Kidney epithelial cell (primary cell): ENCODE data around the gene TOR4A. TPM values are rescaled to one million over a fixed set of nuclear protein-coding genes. Genes with fewer than 3 reads are reported as not detected.

ENCODE experiments used
- DNase-seq: peaks from one replicate; pipeline ENCODE4 v3.0.0-alpha.2; 2010; ENCODE audit warnings: low read depth
- H3K27me3 ChIP-seq: 2 replicates; pipeline ENCODE4 v1.6.0; 2011; ENCODE audit warnings: low read length; ENCODE audit not compliant: control insufficient read depth, insufficient read depth
- H3K36me3 ChIP-seq: 2 replicates; pipeline ENCODE4 v1.5.1; 2011; ENCODE audit warnings: low read length; ENCODE audit not compliant: control insufficient read depth, insufficient read depth
- H3K4me3 ChIP-seq: 2 replicates; pipeline ENCODE4 v1.5.1; 2011; ENCODE audit warnings: low read depth, mild to moderate bottlenecking, control low read depth, low read length
- total RNA-seq: library from RNA; depleted of rRNA; stranded (reverse); fragments of >200 nt; gene quantifications from 2 replicates; pipeline ENCODE4 v1.2.3, GENCODE V29; 2015
- TF ChIP-seq, protein P1 (sequence below): IDR thresholded peaks from 2 replicates; pipeline ENCODE4 v1.5.1; 2011; ENCODE audit warnings: mild to moderate bottlenecking, moderate library complexity, low read length, control low read depth, inconsistent platforms; ENCODE audit not compliant: insufficient read depth, poor library complexity, severe bottlenecking

The TOR4A gene
- total RNA-seq, 1 donor from 2014 or later: 33.5 TPM

DNA sequence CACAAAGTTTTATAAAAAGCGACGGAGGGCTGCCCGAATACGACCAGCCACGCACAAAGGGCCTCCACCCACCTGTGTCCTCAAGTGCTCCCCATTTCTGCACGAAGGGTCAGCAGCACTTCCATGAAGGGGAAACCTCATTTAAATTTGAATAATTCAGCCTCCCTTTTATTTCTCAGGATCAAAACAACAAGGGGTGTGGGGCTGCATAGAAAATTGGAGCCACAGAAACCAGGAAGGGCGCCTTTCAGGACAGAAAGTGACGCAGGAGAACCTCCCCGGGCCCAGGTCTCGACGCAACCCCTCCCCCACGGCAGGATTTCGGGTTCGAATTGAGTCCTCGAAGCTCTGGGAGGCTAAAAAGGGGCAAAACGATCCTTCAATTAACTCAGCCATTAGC lies 22.4 kb downstream of the TOR4A start:
- peaks cover 42% of the 10 kb centered on the region for H3K27me3 ChIP-seq
- no peak for DNase-seq
- H3K4me3 ChIP-seq: no peak overlapping the region
- no peaks in the 10 kb centered on the region for H3K36me3 ChIP-seq
- TF ChIP-seq, protein P1, sequence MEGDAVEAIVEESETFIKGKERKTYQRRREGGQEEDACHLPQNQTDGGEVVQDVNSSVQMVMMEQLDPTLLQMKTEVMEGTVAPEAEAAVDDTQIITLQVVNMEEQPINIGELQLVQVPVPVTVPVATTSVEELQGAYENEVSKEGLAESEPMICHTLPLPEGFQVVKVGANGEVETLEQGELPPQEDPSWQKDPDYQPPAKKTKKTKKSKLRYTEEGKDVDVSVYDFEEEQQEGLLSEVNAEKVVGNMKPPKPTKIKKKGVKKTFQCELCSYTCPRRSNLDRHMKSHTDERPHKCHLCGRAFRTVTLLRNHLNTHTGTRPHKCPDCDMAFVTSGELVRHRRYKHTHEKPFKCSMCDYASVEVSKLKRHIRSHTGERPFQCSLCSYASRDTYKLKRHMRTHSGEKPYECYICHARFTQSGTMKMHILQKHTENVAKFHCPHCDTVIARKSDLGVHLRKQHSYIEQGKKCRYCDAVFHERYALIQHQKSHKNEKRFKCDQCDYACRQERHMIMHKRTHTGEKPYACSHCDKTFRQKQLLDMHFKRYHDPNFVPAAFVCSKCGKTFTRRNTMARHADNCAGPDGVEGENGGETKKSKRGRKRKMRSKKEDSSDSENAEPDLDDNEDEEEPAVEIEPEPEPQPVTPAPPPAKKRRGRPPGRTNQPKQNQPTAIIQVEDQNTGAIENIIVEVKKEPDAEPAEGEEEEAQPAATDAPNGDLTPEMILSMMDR: no peak

DNA sequence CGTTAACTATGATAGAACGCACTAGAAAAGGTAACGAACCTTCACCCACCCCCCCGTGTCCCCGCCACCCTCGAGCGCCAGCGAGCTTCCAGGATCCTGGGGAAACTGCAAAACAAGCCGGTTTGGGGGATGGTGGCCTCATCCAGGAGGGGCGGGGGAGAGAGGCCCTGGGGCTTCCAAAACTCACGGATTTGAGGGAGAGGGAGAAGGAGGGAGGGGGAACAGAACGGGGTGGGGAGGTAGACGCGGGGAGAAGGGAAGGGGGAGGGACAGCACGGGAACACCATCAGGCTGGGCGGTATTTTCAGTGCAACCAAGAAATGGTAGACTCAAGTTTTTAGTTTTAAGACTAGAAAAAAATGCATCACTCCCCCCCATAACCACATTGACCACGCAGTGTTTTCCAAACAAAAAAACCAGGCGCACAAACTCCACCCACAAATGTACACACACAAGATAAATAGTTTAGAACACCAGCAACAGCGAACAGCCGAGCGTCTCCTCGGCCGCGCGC lies 23.1 kb downstream of the TOR4A start:
- no peak for DNase-seq
- TF ChIP-seq, protein P1: no peak
- H3K4me3 ChIP-seq: peak overlapping the region; percentile 33
- H3K27me3 ChIP-seq: peaks cover 39% of the 10 kb centered on the region
- H3K36me3 ChIP-seq: no peaks in the 10 kb centered on the region

DNA sequence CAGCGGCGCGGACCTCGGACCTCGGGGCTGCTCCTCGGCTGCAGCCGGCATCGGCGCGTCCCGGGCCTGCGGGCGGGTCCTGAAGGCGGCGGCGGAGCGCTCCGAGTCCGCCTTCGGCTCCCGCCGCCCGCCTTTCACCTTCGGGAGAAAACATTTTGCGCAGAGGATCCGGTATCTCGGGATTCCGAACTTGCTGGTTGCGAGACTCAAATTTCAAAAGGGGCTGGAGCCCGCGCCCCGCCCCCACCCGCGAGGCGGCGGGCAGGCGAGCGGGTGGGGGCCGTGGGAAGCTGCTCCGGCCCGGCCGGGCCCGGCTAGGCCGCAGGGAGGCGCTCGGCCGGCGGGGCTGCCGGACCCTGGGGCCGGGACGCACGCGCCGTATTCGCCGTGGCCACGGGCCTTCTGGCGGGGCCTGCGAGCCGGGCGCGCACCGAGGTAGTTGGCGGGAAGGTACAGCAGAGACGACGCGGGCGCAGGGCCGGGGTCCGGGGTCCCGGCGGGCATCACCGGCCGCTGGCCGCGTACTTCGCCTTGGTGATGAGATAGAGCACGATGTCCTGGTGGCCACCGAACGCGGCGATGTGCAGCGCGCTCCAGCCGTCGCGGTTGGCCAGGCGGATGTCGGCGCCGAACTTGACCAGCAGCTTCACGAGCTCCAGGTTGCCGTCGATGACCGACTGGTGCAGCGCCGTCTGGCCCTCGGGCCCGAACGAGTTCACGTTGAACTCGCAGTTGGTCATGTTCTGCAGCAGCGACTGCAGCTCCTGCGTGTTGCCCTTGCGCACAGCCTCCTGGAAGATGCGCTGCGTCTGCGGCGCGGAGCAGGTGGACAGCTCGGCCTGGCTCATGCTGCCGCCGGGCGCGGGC lies 23.8 kb downstream of the TOR4A start:
- no peak for DNase-seq
- TF ChIP-seq, protein P1: no peak

DNA sequence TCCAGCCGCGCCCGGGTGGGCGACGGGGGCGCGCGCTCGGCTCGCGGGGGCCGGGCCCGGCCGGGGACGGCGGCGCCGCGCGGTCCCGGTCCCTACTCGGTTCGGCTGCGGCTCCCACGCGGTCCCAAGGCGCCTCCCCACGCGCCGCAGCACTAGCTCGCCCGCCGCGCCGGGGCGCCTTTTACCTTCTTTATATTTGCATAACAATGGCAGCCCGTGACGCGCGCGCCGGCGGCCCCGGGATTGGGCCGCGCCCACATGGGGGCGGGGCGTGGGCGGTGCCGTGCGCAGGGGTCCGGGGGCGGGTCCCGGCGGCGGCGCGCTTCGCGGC lies 24.6 kb downstream of the TOR4A start, which contains the start of gene NRARP:
TSS of gene NRARP (minus strand) at position 154 of the 331 bp plus-strand sequence. CDS start 343 bp downstream, outside the sequence.
- H3K36me3 ChIP-seq: no peaks in the 10 kb centered on the region
- peaks cover 35% of the 10 kb centered on the region for H3K27me3 ChIP-seq
- TF ChIP-seq, protein P1: no peak
- peak within 1 kb of the TSS; percentile 33 for H3K4me3 ChIP-seq
- no peak for DNase-seq

More for the DNA sequence above, 23.8 kb downstream of the TOR4A start:
- H3K36me3 ChIP-seq: no peaks in the 10 kb centered on the region
- H3K27me3 ChIP-seq: peaks cover 36% of the 10 kb centered on the region
- peak overlapping the region; percentile 33 for H3K4me3 ChIP-seq

DNA sequence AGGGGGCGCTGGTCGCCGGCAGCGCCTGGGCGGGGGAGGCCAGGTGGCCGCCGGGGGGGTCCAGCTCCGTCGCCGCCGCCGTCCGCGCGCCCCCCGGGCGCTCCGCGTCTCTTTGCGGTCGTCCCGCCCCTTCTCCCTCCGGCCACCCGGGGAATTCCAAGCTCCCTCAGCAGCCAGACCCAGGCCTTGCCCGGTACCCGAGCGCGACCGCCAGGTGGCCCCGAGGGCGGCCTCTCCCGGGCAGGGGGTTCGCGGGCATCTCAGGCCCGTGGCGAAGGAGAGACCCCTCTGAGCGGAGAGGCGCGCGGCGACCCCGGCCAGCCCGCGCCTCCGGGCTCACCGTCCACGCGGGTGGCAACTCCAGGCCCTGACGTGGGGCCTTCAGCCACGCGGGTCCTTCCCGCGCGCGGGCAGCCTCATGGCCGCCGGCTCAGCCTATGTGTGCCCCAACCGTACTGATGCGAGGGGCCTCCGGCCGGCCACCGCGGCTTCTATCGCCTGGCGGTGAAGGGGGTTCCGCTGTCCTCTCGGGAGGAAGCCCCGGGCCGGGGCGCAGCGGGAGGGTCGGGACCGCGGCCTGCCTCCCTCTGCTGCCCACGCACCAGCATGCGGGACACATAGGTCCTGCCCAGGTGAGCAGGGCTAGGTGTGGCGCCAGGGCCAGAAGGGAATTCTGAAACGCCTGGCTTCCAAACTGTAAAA lies 25.1 kb downstream of the TOR4A start:
- no peak for DNase-seq
- H3K27me3 ChIP-seq: peaks cover 38% of the 10 kb centered on the region

More for the DNA sequence above, 25.1 kb downstream of the TOR4A start:
- Histone ChIP-seq H3K4me3 (peak overlapping the region; percentile 31), H3K36me3 (no peaks in the 10 kb centered on the region)
- TF ChIP-seq, protein P1: peak; percentile 59
